HG02852 (cell line): ENCODE measurements around the gene ALDH16A1.
"Not testable (repeated sequence)": the region's sequence is repeated elsewhere in the genome, so short reads cannot be mapped to it uniquely, and the experiment has no call there.

Source experiments
- ATAC-seq: cut with Tn5 transposase; IDR thresholded peaks from one replicate; pipeline ENCODE4 v1.9.1; 2021; ENCODE audit warnings: mild to moderate bottlenecking, moderate library complexity; ENCODE audit not compliant: unreplicated experiment

ALDH16A1 gene

DNA sequence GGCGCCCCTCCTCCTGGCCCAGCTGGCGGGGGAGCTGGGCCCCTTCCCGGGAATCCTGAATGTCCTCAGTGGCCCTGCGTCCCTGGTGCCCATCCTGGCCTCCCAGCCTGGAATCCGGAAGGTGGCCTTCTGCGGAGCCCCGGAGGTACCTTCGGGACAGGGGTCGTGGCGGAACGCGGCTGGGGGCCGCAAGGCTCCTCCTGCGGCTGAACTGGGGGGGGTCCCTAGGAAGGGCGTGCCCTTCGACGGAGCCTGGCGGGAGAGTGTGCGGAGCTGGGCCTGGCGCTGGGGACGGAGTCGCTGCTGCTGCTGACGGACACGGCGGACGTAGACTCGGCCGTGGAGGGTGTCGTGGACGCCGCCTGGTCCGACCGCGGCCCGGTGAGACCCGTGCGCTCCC lies 8.6 kb downstream of the ALDH16A1 start:
- ATAC-seq: no peak

DNA sequence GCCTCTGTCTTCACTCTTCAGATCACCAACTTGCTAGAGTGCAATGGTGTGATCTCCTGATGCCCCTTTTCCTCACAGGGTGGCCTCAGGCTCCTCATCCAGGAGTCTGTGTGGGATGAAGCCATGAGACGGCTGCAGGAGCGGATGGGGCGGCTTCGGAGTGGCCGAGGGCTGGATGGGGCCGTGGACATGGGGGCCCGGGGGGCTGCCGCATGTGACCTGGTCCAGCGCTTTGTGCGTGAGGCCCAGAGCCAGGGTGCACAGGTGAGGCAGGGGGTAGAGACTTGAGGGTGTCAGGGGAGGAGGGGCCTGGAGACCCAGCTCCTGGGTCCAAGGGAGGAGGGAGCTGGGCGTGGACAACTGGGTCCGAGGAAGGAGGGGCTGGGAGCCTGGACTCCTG lies 9.5 kb downstream of the ALDH16A1 start:
- no peak for ATAC-seq

DNA sequence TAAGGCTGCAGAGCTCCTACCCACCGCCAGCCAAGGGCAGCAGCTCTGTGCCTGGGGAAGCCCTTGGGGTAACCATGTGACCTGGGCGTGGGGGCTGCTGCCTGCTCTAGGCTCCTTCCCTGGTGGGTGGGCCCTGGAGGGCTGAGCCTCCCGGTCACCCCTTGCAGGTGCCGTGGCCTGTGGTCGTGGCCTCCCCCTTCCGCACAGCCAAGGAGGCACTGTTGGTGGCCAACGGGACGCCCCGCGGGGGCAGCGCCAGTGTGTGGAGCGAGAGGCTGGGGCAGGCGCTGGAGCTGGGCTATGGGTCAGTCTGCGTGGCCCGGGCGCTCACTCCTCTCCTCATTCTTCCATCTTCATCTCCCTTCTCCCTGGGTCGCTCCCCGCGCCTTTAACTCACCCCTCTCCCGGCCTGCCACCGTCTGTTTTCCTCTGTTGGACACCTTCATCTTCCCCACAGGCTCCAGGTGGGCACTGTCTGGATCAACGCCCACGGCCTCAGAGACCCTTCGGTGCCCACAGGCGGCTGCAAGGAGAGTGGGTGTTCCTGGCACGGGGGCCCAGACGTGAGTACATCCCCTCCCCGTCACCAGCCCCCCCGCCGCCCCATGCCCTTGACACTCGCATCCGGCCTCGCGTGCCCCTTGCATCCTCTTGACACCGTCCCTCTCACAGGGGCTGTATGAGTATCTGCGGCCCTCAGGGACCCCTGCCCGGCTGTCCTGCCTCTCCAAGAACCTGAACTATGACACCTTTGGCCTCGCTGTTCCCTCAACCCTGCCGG lies 11.1 kb downstream of the ALDH16A1 start:
- no peak for ATAC-seq

DNA sequence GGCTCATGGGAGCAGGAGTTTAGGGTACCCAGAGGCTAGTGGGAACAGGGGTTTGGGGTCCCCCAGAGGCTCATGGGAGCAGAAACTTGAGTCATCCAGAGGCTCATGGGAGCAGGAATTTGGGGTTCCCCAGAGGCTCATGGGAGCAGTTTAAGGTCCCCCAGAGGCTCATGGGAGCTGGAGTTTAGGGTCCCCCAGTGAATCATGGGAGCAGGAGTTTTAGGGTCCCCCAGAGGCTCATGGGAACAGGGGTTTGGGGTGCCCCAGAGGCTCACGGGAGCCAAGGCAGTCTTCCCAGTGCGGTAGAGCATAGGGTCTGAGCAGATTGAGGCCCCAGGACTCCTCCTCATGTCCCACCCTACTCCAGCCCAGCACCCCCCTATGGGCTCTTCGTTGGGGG lies 12.3 kb downstream of the ALDH16A1 start:
- ATAC-seq: no peak

DNA sequence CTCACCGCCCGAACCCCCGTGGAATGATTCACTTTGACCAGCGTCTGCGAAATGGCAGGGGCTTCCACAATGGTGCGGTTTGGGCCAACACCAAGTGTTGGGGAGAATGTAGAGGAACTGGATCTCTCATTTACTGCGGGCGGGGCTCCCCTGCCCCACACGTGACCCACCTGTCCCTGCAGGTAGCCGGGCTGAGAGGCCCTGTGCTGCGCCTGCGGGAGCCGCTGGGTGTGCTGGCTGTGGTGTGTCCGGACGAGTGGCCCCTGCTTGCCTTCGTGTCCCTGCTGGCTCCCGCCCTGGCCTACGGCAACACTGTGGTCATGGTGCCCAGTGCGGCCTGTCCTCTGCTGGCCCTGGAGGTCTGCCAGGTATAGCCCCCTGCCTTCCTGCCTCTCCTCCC lies 15.2 kb downstream of the ALDH16A1 start:
- no peak for ATAC-seq

DNA sequence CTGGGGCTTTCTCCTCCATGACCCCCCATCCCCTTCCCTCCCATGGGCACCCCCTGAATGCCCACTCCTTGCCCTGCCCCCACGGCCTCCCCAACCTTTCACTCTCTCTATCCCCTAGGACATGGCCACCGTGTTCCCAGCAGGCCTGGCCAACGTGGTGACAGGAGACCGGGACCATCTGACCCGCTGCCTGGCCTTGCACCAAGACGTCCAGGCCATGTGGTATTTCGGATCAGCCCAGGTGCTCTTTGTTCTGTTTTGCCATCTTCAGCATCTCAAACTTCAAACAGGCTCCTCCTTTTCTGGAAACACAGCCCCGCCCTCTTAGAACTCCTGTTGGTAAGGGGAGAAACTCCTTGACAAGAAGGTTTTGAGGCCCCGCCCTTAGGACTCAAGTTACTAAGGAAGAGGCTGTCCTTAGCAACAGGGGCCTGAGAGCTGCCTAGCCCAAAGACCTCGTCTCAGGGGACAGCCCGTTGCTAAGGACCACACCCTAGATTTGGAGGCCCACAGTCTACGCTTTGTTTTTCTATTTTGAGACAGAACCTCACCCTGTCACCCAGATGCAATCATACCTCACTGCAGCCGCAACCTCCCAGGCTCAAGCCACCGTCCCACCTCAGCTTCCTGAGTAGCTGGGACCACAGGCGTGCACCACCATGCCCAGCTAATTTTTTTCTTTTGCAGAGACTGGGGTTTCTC lies 15.9 kb downstream of the ALDH16A1 start:
- ATAC-seq: peak; percentile 51

DNA sequence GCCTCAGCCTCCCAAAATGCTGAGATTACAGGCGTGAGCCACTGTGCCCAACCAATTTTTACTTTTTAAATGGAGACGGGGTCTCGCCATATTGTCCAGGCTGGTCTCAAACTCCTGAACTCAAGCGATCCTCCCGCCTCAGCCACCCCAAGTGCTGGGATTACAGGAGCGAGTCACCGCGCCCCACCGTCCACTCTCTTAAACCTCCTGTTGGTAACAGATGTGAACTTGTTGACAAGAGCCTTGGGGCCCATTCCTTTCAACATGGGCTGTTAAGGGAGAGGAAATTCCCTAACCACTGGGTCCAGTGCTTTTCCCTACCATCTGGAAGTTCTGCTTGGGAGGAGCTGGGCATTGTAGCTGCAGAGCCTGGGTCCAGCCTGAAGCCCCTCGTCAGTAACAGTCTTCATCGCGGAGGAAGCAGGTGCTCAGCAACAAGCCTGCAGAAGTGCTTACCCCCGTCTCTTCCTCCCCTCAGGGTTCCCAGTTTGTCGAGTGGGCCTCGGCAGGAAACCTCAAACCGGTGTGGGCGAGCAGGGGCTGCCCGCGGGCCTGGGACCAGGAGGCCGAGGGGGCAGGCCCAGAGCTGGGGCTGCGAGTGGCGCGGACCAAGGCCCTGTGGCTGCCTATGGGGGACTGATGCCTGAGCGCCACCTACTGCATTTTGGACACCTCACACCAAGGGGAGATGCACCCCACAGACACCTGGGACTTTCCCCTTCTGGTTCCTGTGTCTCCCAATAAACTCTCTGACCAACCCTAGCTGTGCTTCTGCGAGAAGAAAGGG lies 17.0 kb downstream of the ALDH16A1 start:
- peak; percentile 63 for ATAC-seq

DNA sequence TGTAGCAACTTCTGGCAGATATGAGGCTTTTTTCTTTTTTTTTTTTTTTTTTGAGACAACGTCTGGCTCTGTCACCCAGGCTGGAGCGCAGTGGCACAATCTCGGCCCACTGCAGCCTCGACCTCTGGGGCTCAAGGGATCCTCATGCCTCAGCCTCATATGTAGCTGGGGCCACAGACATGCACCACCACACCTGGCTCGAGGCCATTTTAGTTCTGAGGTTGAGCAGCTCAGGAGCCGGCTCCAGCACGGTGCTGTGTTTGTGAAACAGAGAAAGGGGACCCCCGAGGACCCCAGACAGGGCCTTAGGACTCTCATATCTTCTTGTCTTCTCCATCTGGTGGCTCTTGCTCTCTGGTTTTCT lies 17.6 kb downstream of the ALDH16A1 start:
- no peak for ATAC-seq

DNA sequence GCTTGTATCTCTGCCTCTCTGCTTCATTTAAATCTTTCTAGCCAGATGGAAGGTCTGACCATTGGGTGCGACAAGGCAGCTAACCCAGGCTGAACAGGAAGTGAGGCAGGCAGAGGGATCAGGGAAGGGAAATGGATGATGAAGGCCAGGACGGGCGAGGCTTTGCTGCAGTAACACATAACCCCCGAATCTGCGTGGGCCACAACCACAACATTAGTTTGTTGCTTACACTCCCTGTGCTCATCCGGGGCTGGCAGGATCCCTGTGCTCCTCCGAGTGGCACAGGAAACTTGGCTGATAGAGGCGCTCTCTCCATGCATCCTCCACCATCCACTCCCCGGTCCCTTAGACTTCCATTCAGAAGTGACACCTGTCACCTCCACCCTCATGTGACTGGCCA lies 19.9 kb downstream of the ALDH16A1 start:
- ATAC-seq: no peak

DNA sequence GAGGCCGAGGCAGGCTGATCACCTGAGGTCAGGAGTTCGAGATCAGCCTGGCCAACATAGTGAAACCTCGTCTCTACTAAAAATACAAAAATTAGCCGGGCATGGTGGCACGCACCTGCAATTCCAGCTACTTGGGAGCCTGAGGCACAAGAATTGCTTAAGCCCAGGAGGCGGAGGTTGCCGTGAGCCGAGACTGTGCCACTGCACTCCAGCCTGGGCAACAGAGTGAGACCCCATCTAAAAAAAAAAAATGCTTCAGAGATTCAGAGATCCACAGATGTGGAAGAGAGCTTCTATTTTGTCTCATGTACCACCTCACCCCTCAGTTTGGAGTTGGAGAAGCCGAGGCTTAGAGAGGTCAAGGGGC lies 20.5 kb downstream of the ALDH16A1 start:
- not testable (repeated sequence) for ATAC-seq

DNA sequence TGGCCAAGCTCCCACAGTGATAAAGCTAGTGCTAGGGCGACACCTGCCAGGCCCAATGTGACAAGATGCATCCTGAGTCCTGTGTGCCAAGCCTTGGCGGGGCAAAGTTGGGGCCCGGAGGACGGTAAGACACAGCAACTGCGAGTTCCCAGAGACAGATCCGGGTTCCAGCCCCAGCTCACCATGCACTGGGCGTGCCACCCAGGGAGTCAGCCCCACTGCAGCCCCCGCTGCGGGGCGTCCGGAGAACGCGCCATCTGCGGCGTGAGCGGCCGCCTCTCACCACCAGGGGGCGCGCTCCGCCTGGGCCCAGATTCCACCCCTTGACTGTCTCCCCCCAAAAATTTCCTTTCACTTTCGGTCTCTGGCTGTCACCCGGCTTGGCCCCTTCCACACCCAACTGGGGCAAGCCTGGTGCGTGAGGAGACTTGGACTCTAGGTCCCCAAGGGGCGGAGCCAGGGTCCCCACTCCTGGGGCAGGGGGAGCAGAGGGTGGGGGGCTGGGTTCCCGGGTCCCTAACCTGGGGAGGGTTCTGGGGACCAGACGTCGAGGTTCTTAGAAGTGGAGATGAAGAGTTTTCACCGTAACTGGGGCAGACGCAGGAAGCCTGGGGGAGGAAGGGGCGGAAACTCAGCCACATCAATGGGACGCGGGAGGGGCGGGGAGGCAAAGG lies 21.0 kb downstream of the ALDH16A1 start, which contains the start of gene FLT3LG:
TSS of gene FLT3LG (plus strand) at position 348 of the 674 bp plus-strand sequence. CDS start 425 bp downstream, outside the sequence.
- ATAC-seq: peak; percentile 42

DNA sequence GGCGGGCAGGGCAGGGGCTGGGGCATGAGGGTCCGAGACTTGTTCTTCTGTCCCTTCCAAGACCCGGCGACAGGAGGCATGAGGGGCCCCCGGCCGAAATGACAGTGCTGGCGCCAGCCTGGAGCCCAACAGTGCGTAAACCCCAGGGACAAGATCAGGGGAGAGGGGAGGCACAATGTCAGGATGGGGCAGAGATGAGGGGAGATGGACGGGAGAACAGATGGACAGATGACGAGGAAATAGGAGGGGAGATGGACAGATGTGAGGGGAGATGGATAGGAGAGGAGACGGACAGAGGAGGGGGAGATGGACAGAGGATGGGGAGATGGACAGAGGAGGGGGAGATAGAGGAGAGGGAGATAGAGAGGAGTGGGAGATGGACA lies 21.5 kb downstream of the ALDH16A1 start:
- ATAC-seq: no peak

DNA sequence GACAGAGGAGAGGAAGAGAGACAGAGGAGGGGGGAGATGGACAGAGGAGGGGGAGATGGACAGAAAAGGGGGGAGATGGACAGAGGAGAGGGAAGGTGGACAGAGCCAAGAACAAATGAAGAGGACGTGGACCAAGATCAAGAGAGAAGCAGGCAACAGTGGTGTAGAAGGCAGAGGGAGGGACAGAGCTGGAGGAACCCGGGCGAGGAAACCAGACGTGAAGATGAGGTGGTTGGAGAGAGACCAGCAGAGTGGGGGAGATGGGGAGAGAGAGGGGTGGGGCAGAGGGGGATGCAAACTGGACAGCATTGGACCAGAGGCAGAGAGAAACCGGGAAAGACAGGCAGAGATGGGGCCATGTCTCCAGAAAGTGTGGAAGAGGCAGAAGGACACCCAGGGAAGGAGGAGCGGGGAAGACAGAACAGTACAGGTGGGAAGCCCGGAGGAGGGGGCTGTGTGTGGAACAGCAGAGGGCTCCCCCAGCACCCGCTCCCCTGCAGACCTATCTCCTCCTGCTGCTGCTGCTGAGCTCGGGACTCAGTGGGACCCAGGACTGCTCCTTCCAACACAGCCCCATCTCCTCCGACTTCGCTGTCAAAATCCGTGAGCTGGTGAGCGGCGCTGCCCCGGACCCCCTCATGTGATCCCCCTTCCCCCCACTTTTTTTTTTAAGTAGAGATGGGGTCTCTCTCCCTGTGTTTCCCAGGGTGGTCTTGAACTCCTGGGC lies 22.3 kb downstream of the ALDH16A1 start:
- ATAC-seq: no peak

DNA sequence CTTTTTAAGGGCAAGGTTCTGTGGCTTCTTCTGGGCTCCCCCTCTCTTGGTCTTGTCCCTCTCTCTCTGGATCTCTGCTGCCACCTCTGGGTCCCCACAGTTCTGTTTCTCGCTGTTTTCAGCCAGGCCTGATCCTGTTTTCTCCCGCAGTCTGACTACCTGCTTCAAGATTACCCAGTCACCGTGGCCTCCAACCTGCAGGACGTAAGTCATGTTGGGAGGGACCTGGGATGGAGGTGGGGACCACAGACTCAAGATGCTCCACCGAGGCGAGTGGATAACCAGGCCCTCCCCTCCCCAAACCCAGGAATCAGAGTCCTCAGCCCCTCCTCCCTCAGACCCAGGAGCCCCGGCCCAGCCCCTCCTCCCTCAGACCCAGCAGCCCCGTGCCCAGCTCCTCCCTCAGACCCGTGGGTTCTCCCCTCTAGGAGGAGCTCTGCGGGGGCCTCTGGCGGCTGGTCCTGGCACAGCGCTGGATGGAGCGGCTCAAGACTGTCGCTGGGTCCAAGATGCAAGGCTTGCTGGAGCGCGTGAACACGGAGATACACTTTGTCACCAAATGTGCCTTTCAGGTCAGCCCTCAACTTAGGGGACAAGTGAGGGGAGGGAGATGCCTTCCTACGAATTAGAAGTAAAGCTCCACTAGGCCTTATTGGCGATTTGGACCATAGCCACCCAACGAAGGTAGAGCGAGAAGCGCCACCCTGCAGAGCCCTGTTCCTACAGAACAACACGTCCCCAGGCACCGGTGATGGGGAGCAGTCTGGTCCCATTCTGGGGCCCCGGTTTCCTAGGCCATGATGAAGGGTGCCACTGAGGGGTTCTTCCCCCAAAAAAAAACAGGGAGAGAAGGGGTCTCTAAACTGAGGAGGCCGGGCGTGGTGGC lies 23.2 kb downstream of the ALDH16A1 start:
- no peak for ATAC-seq

DNA sequence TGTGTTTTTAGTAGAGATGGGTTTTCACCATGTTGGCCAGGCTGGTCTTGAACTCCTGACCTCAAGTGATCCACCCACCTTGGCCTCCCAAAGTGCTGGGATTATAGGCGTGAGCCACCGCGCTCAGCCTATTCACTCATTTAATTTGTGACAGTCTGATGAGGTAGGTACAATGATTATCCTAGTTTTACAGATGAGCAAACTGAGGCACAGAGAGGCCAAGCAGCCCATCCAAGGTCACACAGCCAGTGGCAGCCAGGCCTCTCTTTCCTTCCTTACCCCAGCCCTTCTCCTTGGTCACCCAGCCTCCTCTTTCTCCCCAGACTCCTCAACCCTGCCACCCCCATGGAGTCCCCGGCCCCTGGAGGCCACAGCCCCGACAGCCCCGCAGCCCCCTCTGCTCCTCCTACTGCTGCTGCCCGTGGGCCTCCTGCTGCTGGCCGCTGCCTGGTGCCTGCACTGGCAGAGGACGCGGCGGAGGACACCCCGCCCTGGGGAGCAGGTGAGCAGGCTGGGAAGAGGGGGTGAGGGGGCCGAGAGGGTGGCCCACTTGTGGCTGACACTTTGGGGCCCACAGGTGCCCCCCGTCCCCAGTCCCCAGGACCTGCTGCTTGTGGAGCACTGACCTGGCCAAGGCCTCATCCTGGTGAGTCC lies 27.1 kb downstream of the ALDH16A1 start:
- no peak for ATAC-seq

DNA sequence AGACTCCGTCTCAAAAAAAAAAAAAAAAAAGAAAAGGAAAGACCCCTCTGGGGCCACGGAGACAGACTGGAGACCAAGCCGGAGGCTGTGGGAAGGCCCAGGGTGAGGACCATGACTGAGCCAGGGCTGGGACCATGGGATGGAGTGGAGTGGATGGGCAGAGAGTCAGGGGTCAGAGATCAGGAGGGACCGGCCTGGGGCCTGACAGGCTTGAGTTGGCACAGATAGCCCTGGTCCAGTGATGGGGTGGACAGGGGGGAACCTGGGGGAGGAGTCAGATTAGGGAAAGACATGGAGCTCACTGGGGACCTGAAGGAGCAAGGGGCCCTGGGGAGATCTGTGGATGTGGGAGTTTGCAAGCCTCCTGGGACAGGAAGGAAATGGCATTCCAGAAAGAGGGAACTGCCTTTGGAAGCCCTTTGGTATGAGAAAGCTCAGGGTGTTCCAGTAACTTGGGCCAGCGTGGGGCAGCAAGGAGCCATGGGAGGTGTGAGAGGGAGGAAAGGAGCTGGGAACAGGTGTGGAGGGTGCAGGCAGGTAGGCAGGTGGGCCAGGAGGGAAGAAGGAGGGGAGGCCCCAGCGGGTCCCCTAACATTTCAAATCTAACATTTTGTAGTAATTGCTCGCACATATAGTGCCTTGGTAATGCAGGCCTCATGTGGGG lies 28.1 kb downstream of the ALDH16A1 start:
- ATAC-seq: no peak

DNA sequence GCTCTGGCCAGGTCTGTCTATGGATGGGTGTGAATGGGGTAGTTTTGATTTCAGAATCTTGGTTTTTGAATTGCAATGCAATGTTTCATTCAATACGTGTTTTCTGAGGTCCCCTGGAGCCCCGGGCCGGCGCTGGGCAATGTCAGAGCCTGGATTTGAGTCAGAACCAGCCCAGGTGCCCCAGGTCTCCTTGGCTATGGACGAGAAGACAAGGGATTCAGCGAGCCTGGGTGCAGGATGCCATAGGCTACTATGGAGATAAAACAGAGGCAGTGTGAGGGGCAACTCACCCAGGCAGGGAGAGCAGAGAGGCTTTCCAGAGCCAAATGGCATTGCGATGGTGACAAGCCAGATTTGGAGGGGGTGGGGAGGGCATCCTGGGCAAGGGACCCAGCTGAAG lies 33.2 kb downstream of the ALDH16A1 start:
- ATAC-seq: no peak

DNA sequence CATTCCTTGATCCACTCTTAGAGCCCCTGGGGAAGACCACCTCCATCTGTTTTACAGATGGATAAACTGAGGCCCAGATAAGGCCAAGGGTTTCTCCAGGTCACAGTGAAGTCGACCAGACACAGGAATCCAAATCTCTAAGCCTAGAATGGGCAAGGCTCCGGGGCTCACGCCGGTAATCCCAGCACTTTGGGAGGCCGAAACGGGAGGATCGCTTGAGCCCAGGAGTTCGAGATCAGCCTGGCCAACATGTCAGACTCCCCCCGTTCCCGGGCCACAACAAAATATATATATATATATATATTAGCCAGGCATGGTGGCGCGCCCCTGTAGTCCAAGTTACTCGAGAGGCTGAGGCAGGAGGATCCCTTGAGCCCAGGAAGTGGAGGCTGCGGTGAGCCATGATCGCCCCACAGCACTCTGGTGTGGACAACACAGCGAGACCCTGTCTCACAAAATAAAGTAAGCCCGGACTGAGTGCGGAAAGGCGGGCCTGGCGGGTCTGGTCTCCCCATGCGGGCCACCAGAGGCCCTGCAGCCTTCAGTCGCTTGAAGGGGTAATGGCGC lies 33.8 kb downstream of the ALDH16A1 start:
- ATAC-seq: no peak
